Anterior cingulate cortex (tissue), 58 donors: ENCODE measurements around the gene MYH15.

Source experiments
- DNase-seq, 58 donors: peaks; one replicate each; lab custom pipeline; 2025; lab: John Stamatoyannopoulos, UW

The MYH15 gene

GRCh38 chr3:108428586-108428985 lies 81.8 kb downstream of the MYH15 start:
- DNase-seq = no peak

GRCh38 chr3:108420926-108421325 lies 89.5 kb downstream of the MYH15 start:
- no peak for DNase-seq

- DNase-seq = no peak
These were observed 94.1 kb downstream of the MYH15 start for GRCh38 chr3:108416111-108416869.

GRCh38 chr3:108415661-108416060 lies 94.7 kb downstream of the MYH15 start:
- no peak for DNase-seq

- DNase-seq = no peak
These were observed 96.4 kb downstream of the MYH15 start for GRCh38 chr3:108414007-108414406.

- no peak for DNase-seq
These were observed 98.2 kb downstream of the MYH15 start for GRCh38 chr3:108412121-108412750.

- DNase-seq = no peak
These were observed 99.8 kb downstream of the MYH15 start for GRCh38 chr3:108410531-108410984.

- no peak for DNase-seq
These were observed 100.6 kb downstream of the MYH15 start for GRCh38 chr3:108409800-108410178.

GRCh38 chr3:108408883-108409799 lies 101.3 kb downstream of the MYH15 start:
- peak in 2 of 58 donors; percentile 4 for DNase-seq

GRCh38 chr3:108407886-108408285 lies 102.5 kb downstream of the MYH15 start:
- DNase-seq = no peak

GRCh38 chr3:108406661-108407206 lies 103.7 kb downstream of the MYH15 start:
- peak in 16 of 58 donors; percentile 4 to 76 (median 20) for DNase-seq

- no peak for DNase-seq
These were observed 104.2 kb downstream of the MYH15 start for GRCh38 chr3:108406063-108406660.

GRCh38 chr3:108404368-108404767 lies 106.0 kb downstream of the MYH15 start:
- DNase-seq = no peak

GRCh38 chr3:108403686-108404345 lies 106.6 kb downstream of the MYH15 start:
- no peak for DNase-seq

GRCh38 chr3:108403198-108403597 lies 107.2 kb downstream of the MYH15 start:
- no peak for DNase-seq

- no peak for DNase-seq
These were observed 108.6 kb downstream of the MYH15 start for GRCh38 chr3:108401836-108402235.

- no peak for DNase-seq
These were observed 111.9 kb downstream of the MYH15 start for GRCh38 chr3:108398510-108398909.

GRCh38 chr3:108396336-108396735 lies 114.1 kb downstream of the MYH15 start:
- DNase-seq = no peak

GRCh38 chr3:108394563-108394962 lies 115.8 kb downstream of the MYH15 start:
- no peak for DNase-seq

GRCh38 chr3:108394016-108394415 lies 116.4 kb downstream of the MYH15 start:
- no peak for DNase-seq
